GM18867 (cell line): ENCODE measurements around the gene TPRKB.
"Not testable (repeated sequence)": the region's sequence is repeated elsewhere in the genome, so short reads cannot be mapped to it uniquely, and the experiment has no call there.

ENCODE experiments used
- ATAC-seq: cut with Tn5 transposase; IDR thresholded peaks from one replicate; pipeline ENCODE4 v1.9.1; 2021; ENCODE audit warnings: mild to moderate bottlenecking, moderate library complexity; ENCODE audit not compliant: unreplicated experiment

Gene TPRKB

DNA sequence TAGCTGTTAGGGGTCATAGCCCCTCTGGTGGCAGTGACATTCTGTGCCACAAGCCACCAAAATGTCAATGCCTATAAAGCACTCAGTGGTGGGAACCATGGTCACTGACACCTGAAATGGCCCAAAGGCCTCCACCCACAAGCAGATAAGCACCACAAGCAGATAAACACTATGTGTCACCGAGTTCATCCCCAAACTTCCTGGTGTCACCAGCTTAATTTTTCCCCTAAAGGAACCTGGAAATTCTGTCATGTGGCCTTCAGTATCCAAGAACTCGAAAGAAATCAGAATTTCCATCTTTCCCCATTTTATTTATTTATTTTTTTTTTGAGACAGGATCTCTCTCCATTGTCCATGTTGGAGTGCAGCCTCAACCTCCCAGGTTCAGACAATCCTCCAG, 3.6 kb upstream of the TPRKB start:
- ATAC-seq, result no peak

DNA sequence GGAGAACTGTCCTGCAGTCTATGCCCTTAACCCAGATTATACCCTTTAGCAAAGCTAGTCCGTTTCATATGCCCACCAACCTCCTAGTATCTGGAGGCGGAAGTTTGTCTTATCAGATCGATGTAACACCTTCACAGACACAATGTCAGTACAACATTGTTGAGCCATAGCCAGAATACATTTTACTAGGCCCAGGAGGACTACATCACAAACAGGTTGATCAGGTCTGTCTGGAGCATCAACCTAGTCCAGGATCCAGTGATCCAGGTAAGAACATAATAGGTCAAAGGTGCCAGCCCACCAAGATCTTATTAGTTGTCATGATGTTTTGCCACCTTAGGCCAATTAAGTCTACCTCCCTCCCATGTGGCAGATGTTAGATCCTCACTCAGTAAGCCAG, 2.0 kb upstream of the TPRKB start:
- ATAC-seq, result no peak

DNA sequence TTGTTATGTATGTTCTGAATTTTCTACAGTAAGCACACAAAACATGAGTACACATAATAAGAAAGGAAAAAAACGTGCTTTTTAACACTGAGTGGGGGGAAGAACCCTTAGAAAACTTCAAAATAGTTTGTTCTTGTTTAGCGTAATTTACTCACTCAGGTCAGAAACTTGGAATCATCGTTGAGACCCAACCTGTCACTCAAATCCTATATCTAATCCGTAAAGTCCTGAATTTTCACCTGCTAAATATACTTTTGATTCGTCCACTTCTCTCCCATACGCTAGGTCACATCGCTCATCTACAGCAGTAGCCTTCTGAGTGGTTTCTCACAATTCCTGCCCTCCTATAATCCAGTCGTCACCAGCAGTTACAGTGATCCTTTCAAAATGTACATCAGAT, 767 bp downstream of the TPRKB start:
- ATAC-seq, result no peak

DNA sequence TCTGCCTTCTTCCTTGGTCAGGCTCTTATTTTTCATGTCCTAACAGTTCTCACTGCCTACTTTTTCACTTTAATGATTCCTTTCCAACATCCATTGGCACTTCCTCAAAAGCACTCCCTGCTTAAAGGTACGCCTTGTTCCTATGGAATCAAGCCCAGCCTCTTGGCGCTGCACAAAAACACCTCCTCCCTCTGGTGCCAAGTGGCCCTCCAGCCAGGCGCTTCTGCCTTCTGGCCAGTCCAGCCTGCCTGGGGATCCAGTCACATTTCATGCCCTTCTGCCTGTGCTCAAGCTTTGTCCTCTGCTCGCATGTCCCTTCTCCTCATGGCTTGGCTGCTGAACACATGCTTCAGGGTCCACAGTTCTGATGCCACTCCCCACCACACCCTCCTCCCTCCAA, 6.3 kb downstream of the TPRKB start:
- no peak for ATAC-seq

DNA sequence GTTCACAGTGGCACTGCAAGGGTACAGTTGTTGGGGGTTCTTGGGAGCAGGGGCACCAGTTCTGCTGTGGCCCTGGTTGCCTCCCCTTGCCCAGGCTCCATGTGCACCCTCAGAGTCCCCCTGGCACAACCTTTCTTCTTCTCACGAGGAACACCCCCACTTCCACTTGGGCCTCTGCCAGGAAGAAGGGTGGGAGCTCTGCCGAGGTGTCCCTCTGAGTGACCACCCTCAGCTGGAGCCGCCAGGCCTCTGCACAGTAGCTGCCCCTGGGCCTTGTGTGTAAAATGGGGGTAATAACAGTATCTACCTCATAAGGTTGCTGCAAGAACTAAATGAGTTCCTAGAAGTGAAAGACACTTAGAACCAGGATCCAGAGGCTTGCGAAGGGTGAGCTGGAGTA, 8.4 kb downstream of the TPRKB start:
- no peak for ATAC-seq

DNA sequence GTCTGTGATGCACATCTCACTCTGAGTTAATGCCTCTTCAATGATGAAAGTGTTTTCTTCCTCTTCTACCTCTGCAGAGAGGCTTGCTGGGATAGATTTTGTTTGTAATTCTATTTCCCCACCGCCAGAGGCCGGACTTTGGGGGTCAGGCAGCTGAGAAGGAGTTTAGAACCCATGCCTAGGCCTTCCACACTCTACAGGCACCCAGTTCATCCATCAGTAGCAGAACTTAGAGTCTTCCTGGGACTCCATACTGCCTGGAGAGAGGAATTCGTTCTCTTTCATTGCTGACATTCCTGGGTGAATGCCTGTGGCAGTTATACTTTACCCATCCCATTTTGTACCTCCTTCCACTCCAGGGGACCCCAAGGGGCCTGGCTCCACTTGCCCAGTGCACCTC, 9.1 kb downstream of the TPRKB start:
- no peak for ATAC-seq

DNA sequence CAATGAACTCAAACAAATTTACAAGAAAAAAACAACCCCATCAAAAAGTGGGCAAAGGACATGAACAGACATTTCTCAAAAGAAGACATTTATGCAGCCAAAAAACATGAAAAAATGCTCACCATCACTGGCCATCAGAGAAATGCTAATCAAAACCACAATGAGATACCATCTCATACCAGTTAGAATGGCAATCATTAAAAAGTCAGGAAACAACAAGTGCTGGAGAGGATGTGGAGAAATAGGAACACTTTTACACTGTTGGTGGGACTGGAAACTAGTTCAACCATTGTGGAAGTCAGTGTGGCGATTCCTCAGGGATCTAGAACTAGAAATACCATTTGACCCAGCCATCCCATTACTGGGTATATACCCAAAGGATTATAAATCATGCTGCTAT, 10.5 kb downstream of the TPRKB start:
- not testable (repeated sequence) for ATAC-seq

DNA sequence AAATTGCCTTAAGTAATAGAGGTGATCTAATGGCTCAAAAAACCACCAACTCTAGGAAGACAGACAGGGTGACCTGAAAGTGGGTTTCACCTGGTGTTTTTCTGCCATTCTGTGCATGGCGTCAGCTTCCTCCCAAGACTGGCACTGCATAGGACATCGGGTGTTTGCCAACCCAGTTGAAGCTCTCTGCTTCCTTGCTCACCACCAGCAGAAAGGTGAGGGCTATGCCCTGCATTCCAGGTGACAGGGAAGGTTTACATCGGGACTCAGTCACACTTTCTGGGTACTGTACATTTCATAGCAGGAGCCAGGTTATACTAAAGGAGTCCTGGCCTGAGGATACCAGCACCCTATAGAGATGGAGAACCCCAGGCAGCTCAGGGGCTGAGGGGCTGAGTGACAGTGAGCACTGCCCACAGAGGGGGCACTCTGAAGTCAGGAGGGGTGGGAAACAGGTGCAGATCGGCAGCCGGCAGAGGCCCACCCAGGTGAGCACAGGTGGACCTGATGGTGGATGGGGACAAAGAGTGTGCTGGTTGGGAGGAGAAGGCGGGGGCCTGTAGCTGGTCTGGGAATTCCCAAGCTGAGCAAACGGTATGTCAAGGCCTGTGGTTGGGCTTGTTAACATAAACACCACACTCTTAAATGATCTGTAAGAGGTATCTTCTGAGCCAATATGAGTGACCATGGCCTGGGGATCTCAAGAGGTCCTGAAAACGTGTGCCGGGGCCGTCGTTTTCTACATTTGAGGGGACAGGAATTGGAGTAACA, 18.1 kb downstream of the TPRKB start:
- no peak for ATAC-seq

DNA sequence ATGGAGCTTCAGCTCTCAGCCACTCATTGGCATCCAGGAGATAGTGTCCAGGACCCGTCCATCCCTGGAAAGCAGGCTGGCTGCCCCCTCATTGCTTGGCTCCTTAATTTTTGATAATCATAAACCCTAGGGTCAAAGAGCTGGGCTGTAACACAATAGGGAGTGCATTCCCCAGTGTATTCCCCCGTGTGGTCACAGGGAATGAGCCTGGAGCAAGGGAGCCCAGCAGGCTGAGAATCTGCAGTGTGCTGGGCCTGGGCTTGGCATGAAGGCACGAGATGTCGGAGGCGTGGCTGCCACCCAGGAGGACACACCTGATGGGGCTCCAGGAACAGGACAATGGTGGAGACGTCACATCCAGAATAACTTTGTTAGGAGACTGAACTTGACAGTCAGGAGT, 18.7 kb downstream of the TPRKB start:
- ATAC-seq, result no peak

DNA sequence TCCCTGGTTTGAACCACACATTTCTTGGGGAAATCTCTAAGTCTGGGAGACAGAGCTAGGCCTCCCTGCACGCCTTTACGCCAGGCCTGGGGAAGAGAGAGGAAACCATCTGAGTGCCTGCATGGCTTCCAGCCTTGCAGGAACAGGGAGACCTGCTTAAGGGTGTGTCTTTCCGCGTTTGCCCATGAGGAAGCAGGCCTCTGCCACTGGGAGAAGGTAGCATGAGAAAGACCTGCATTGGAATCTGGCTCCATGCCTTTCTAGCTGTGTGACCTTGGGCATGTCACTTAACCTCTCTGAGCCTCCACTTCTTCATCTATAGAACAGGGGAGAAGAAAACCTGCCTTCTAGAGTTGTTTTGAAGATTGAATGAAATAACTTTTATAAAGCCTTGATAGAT, 19.4 kb downstream of the TPRKB start:
- not testable (repeated sequence) for ATAC-seq

DNA sequence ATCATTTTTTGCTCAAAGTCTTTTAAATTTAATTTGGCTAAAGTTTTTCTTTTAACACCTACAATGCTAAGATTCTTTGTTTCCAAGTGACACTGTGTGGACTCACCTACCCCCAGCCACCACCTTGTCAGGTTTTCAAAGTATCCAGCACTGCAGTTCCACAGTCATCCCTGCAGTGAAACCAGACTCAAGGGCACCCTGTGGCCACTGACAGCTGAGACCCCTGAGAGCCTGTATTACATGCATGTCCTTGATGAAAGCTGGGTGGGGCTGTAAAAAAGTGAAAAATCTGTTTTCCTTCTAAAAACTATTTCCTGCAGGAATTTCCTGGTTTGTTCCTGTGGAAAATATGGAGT, 19.9 kb downstream of the TPRKB start:
- ATAC-seq, result no peak

DNA sequence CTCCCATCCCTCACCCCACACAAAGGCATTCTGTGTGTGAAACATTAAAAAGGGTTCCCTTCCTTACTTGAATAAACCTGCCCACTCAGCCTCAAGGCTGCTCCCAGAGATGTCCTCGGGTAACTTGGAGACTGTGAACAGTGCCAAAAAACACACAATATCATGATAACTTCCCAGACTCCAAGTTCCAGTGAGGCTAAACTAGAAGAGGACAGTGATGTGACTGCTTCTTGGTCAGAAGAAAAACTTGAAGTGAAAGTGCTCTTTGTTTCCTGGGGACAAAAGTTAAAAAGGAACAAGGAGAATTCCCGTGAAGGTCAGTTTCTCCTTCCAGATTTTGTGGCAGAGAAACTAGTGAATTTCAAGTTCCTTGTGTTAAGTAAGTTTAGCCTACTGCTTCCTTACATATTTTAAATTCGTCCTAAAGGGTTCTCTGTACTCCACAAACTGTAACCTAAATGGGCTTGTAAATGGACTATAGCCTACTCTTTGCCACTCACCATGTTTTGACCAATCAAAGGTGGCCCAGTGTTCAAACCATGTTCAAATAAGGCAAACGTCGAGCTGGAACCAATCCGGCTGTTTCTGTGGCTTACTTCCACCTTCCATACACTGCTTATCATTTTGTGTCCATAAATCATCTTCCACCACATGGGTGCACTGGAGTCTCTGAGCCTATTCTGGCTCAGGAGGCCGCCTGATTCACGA, 20.4 kb downstream of the TPRKB start:
- ATAC-seq, result no peak

DNA sequence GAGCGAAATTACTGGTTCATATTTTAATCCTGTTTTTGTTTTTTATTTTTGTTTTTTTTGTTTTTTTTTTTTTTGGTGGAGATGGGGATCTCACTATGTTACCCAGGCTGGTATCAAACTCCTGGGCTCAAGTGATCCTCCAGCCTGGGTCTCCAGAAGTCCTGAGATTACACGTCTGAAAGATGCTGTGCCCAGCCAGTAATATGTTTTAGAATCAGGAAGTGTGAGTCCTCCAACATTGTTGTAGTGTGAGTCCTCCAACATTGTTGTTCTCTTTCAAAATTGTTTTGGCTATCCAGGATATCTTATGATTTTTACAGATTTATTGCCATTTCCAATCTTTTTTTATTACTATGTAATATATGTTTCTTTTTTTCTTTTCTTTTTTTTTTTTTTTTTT, 23.1 kb downstream of the TPRKB start:
- ATAC-seq, result no peak

DNA sequence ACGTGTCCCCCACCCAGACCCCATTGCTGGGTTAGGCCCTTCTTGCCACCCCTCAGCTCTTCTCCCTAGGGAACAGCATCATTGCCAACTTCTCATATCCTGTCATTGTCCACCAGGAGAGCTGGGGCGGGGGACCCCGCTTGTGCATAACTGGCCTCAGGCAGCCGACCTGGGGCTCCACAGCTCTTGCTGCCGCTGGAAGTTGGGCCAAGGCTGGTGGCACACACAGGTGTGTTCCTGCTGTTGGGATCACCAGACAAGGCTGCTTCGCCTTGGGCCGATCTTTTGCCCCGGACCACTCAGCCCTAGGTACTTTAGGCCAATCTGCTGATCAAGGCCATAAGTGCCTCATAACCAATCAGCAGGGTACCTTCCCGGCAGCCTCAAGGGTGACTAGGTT, 28.6 kb downstream of the TPRKB start:
- ATAC-seq, result no peak

DNA sequence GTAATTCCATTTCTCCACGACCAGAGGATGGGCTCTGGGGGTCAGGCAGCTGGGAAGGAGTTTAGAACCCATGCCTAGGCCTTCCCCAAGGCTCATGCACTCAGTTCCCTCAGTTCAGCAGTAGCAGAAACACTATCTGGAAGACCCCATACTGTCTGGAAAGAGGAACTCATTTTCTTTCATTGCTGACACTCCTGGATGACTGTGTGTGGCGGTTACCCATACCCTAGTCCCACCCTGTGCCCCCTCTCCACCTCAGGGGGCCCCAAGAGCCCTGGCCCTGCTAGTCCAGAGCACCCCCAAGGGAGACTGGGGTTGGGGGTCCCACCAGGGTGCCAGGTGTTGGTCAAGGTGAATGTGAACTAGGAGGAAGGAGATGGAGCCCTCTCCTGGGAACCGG, 29.5 kb downstream of the TPRKB start:
- no peak for ATAC-seq

DNA sequence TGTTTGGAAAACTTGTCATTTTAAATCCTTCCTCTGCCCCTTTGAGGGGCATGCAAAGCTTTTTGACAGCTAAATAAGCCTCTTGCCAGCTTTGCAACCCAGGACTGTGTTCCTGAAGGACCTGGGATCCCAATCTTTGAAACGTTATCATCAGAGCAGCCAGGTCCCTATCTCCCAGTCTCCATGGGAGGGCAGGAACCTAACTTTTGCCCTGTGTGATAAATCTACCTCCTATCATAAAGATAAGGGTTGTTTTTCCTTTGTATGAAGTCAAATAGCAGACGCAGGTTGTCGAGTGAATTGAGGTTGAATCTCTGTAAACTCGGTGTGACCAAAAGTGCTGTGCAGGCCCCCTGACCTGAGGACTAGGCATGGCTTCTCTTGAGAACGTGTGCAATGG, 30.1 kb downstream of the TPRKB start:
- ATAC-seq, result no peak

DNA sequence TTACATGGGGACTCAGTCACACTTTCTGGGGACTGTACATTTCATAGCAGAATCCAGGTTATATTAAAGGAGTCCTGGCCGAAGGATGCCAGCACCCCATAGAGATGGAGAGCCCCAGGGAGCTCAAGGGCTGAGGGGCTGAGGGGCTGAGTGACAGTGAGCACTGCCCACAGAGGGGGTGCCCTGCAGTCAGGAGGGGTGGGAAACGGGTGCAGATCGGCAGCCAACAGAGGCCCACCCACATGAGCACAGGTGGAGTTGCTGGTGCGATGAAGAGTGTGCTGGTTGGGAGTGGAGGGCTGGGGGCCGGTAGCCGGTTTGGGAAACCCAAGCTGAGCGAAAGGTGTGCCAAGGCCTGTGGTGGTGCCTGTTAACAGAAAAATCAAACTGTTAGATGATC, 32.1 kb downstream of the TPRKB start:
- ATAC-seq, result no peak

DNA sequence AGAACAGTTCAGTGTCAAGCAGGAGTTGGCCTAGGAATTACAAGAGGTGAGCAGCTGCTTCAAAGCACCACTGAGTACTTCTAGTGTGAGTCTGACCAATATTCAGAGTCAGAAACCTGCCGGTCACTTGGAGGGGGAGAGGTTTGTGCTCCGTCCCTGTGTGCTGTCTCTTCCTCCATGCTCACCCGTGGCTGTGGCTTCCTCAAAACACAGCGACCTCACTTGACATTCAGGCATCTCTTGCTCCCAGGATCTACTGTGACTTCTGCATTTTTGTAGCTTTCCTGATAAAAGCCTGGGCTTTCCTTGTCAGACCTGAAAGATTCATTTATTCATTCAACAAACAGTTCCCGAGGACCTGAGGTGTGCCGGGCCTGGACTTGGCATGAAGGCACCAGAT, 32.9 kb downstream of the TPRKB start:
- ATAC-seq, result no peak

DNA sequence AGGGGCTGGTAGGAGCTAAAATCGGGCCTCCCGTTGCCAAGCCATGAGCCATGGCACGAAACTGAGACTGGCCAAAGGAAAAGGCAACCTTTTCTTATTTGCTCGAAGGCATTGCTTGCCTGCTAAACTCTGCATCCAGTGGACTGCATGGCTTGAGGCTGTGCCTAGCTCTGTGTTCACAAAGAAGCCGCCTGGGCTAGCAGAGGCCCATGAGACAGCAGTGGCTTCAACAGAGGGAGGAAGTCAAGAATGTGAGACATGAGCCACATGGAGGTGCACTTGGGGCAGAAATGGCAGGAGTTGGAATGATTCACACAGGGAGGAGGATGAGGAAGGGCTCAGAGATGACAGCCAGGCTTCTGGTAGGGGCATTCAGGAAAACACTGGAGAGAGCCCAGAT, 33.5 kb downstream of the TPRKB start:
- ATAC-seq, result no peak

DNA sequence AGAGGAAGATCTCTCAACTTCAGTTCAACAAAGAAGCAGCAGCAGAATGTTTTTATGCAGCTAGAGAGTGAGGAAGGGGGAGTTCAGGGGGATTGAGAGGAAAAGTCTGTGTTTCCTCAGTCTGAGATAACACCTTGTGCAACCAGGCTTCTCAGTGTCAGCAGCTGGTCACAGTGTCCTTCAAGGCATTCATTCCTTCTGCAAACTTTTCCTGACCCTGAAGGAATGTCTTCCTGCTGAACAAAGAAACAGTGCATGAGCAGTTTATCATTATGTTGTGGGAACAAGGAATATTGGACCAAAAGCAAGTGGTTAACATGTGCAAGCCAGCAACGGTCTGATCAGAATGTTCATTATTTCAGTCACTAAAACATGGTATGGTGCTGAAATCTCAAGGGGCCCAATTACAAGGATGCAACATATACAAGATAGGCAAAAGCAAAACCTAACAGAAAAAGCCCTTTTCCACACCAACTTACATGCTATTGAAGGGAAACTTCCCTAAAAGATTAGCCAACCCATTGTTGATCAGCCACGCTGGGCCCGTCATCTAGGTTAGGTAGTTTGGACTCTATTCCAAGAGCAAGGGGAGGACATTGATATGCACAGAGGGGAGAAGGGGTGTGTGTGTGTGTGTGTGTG, 34.2 kb downstream of the TPRKB start:
- not testable (repeated sequence) for ATAC-seq

DNA sequence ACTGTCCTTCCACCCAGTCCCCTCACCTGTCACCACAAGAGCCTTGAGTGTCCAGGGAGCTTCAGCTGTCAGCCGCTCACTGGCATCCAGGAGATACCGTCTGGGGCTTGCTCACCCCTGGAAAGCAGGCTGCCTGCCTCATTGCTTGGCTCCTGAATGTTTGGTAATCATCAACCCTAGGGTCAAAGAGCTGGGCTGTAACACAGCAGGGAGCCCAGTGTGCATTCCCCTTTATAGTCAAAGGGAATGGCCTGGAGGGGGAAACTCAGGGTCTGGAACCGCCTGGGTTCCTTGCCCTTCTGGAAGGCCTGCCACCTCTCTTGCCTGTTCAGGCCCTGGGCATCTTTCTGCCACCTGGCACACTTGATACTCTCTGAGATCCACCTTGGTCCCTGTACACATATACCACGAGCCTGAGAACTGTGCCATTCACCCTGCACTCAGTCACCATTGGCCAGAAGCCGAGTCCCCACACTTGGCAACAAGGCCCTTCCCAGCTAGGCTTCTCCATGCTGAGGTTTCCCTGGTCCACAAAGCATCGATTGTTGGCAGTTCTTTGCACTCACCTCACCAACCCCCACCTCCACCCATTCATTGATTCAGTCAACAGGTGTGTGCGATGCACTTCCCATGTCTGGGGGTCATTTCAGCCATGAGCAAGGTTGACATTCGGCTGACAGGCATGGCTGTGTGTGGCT, 35.0 kb downstream of the TPRKB start:
- no peak for ATAC-seq

DNA sequence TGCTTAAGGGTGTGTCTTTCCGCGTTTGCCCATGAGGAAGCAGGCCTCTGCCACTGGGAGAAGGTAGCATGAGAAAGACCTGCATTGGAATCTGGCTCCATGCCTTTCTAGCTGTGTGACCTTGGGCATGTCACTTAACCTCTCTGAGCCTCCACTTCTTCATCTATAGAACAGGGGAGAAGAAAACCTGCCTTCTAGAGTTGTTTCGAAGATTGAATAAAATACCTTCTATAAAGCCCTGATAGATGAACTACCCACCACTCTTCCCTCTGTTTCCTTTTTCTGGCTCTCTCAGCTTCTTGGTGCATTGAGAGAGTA, 35.7 kb downstream of the TPRKB start:
- not testable (repeated sequence) for ATAC-seq
